ENCODE results near the gene PRDM11. TPM values are rescaled to one million over a fixed set of nuclear protein-coding genes. Genes with fewer than 3 reads are reported as not detected.
A peak's percentile ranks its signal among the peaks of the same experiment; 100 is the strongest.

PRDM11 gene
- 10 to 100 TPM; 21.1 to 24.5 TPM for total RNA-seq
- long read RNA-seq, donor 1, partial matches to known transcripts, result 2 of 5 reads
- long read RNA-seq, donor 1, other reads (novel, unspliced or antisense), result 3 of 5 reads
- long read RNA-seq, donor 2, partial matches to known transcripts, result 2 of 6 reads
- long read RNA-seq, donor 2, other reads (novel, unspliced or antisense), result 4 of 6 reads

DNA sequence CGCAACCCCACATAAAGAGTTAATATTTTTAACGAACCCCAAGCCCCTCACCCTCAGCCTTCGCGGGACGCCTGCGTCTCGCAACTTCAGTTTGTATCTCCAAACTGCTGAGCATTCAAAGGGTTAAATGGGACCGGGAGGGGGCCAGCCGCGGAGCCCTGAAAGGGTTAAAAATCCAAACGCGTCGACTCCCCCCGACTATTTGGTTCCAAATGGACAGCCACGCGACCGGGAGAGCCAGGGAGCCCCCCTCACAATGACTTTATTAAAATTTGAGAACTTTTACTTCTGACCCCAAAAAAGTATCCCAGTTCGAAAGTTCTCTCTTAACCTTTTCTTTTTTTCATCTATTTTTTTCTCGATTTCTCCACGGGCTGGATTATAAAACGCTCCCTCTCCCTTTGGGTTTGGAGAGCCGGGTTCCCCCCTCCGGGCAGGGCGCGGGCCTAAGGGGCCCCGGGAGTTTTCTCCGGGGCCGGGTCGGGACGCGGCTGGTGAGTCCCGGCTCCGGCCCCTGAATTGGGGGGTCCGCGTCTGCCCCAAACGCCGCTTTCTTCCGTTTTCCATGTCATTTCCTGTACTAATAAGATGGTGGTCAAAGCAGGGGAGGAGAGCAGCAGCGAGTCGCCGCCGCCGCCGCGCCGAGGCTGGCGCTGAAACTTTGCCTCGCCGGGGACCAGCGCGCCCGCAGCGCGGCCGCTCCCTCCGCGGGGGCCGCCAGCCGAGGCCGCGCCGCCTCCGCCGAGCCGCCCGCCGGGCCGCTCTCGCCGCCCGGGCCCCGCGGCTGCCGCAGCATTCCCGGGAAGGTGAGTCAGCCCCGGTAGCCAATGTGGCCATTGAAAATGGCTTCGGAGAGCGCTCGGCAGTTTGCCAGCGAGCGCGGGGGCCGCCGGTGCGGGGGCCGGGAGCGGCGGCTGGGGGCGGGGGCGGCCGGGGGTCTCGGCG is at the start of gene PRDM11:
TSS of gene PRDM11 (plus strand) at position 568 of the 945 bp plus-strand sequence. CDS start 35,128 bp downstream, outside the sequence.
- intact Hi-C loops (cut with DNase I), result no loop called here
- peak; percentile 92 for DNase-seq (ENCODE audit: low spot score)

DNA sequence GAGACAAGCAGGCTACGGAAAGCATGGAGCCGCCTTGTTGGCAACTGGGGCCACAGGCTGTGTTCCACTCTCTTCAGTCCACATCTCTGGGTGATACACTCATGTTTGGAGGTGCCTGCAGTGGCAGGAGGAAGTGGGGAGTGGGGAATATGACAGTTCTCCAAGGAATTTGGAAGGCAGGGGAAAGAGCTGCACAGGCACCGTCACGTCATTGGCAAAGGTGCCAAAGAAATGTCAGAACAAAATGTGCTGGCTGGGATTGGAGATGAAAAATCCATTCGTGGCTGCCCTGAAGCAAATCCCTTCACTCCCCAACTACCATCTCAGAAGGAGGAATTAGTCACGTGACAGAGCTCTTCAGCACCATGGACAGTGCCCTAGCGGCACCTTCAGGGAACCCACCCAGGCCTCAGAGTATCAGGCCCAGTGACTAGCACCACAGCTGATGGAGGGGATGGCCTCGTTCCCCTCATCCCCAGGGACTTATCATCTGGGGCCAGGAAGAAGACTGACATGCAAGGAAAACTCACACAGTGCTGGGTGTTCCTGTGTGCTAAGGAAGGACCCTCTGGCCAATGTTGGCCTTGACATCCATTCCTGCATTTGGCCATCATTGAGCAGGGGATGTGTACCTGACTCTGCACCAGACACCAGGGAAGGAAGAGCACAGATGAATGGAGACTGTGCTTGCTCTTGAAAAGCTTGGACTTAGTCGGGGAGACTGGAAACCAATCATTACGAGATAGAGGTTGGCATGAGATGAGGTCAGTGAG is 48.5 kb upstream of the PRDM11 start:
- no peak for DNase-seq (ENCODE audit: low spot score)
- intact Hi-C loops (cut with DNase I), result no loop called here

DNA sequence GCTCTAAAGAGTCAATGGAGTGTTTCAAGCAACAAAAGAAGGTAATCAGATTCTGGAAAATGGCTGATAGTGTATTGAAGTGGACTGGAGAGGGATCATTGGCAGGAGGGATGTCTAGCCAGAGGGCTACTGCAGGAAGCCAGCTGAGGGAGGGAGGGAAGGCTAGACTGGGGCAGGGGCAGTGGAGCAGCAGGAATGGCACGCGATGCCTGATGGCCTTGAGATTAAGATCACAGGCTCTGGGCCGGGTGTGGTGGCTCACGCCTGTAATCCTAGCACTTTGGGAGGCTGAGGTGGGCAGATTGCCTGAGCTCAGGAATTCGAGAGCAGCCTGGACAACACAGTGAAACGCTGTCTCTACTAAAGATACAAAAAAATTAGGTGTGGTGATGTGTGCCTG is 47.5 kb upstream of the PRDM11 start:
- no peak for DNase-seq (ENCODE audit: low spot score)
- intact Hi-C loops (cut with DNase I), result no loop called here

DNA sequence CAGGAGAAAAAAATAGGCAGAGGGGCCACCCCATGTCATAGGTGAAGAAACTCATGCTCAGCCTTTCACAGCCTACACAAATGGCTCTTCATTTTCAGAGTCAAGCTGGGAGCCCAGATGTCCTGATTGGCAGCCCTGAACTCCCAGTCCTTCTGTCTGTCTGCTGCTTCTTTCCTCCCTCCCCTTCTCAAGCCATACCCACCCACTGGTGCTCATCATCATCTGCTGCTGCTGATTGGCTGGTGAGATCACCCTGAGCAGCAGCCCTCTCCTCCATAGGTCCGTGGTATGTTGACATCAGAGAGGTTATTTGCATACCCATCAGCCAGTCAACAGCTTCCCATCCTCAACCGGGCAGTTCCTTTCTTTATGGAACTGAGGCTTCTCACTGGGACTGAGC is 46.1 kb upstream of the PRDM11 start:
- no peak for DNase-seq (ENCODE audit: low spot score)
- intact Hi-C loops (cut with DNase I), result no loop called here

DNA sequence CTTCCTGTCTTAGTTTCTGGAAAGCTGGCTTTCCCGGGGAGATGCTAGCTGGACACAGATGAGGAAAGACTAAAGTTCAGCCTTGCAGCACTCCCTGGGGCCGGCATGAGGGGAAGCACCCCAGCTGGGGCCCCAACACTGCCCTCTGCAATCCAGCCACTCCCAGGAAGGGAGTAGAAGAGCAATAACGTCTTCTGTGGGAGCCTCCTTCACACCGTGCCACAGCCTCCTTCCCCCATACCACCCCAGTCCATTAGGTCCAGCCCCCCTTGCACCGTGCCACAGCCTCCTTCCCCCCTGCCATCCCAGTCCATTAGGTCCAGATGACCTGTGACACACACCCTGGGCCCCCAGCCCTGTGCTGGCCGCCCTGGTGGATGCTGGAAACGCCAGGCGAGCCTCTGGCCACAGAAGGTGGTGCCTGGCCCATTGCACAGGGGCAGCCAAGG is 44.1 kb upstream of the PRDM11 start:
- DNase-seq (ENCODE audit: low spot score), result no peak
- intact Hi-C loops (cut with DNase I), result loop anchor here (2.0 kb wide), 2 partner anchors 162 to 166 kb away; no protein-coding TSS in a partner anchor

DNA sequence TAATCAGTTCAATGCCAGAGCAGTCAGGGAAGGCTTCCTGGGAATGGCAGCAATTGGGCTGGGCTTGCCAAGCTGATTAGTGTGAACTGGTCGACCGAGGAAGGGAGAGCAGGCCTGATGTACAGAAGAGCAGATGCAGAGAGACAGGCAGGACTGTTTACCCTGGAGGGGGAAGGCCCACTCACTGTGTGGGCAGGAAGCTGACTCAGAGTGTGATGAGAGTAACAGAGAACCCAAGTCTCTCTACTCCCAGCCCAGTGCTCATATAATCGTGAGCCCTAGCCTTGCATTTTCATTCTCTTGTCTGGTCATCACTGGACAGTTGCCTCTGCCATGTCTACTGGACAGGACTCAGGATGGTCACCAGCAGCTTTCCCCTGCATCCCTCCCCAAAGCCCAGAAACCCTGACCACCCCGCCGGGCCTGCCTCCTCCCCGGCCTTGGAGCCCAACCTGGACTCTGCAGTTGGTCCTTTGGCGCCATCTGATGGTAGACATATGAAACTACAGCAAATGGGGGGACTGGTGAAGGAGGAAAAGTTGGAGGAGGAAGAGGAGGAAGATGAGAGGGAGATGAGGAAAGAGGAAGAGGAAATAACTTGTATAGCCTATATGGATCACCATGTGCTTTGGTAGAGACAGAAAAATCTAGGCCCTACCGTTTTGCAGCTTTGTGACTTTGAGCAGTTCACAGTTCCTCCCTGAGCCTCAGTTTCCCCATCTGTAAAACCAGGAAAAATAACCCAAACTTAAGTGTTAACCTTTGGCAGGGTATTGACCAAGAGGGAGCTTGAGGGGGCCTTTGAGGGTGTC is 43.4 kb upstream of the PRDM11 start:
- intact Hi-C loops (cut with DNase I), result loop anchor here (2.0 kb wide), 2 partner anchors 162 to 166 kb away; no protein-coding TSS in a partner anchor

DNA sequence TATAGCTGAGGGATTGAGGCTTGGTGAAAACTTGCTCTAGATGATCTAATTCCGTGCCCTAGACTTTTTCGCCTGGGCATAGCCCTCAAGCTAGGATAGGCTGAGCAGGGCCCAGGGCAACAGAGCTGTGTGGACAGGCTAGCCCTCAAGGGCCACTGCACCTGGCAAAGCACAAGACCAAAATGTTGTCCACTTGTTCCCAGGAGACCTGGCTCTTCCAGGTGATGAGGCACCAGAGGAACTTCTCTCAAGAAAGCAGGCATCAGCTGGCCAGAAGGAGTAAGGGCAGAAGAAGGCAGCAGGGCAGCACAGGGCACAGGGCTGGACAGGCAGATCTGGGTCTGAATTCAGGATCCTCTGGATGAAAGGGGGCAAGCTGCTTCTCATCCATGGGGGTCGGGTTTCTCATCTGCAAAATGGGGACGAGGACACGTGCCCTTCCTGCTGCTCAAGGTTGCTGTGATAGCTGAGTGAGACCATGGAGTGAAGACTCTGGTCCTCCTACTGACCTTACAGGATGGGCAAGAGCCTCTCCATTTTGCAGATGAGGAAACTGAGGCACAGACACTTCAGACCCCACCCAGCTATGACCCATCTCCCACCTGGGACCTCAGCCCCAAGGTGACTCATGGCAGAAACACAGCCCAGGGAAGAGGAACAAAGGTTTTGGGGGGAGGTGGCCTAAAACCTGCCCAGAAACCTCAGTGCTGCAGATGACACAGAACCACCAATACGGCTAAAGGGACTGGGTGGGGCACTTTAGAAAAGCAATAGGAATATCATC is 42.2 kb upstream of the PRDM11 start:
- DNase-seq (ENCODE audit: low spot score), result no peak
- intact Hi-C loops (cut with DNase I), result loop anchor here in 1 of 2 donors (2.0 kb wide), 1 partner anchor 169 kb away; no protein-coding TSS in a partner anchor

More for the DNA sequence above, 43.4 kb upstream of the PRDM11 start:
- DNase-seq (ENCODE audit: low spot score), result peak; percentile 87

DNA sequence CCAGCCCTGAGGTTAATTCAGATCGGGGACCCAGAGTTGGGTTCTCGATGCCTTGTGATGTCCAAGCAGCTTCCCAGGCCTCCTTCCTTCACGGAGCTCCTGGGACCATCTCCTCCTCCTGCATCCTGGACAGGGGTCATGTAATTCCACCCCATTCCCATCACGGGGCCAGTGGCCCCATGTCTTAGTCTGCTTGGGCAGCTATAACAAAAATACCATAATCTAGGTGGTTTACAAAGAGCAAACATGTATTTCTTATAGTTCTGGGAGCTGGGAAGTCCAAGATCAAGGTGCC is 41.7 kb upstream of the PRDM11 start:
- no peak for DNase-seq (ENCODE audit: low spot score)
- intact Hi-C loops (cut with DNase I), result loop anchor here (2.0 to 5.0 kb wide), 3 partner anchors 170 to 228 kb away; no protein-coding TSS in a partner anchor

DNA sequence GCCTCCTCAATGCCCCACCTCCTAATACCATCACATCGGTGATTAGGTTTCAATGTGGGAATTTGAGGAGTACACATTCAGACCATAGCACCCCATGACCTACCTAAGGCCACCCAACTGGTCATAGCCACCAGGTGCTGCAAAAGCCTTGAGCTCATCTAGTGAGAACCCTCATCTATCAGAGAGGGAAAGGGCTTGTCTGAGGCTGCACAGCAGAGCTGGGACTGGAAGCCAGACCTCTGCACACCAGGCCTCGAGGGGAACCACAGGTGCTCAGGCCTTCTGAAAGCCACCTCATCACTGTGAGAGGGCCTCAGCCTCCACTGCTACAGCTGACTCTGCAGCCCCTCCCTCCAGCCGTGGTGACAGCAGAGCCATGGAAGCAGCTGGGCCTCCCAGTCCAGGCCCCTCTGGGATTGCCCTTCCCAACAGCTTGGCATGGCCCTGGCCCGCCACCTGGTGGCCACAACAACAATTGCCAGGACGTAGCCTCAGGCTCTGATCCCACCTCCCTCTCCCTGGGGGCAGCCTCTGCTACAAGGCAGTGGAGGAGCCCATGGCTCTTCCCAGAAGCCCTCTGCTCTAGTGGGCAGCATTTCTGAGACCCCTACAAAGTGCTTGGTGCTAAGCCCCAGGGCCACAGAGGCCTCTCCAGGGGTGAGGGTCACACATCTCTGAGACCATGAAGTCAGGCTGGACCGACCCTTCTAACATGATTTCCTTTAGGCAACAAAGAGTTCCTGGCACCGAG is 41.0 kb upstream of the PRDM11 start:
- DNase-seq (ENCODE audit: low spot score), result peak; percentile 93
- intact Hi-C loops (cut with DNase I), result loop anchor here (2.0 to 5.0 kb wide), 3 partner anchors 171 to 227 kb away; no protein-coding TSS in a partner anchor

DNA sequence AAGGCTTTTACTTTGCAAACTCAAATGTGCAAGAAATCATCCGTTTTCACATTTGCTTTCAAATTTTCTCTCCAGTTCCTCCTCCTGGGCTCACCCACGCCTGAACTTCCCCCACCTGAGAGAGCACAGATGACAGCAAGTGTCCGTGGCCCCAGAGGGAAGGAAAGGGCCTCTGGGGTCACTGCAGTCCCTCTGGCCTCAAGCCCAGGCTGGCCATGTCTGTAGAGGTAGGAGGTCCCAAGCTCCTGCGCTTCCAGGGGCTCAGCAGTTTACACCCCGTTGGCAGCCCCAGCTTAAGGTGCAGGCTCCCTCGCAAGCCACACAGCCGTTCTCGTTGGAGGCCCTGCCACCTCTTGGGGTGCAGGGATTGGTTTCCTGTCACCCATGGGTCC is 40.5 kb upstream of the PRDM11 start:
- intact Hi-C loops (cut with DNase I), result loop anchor here (2.0 to 5.0 kb wide), 3 partner anchors 171 to 226 kb away; no protein-coding TSS in a partner anchor
- no peak for DNase-seq (ENCODE audit: low spot score)

DNA sequence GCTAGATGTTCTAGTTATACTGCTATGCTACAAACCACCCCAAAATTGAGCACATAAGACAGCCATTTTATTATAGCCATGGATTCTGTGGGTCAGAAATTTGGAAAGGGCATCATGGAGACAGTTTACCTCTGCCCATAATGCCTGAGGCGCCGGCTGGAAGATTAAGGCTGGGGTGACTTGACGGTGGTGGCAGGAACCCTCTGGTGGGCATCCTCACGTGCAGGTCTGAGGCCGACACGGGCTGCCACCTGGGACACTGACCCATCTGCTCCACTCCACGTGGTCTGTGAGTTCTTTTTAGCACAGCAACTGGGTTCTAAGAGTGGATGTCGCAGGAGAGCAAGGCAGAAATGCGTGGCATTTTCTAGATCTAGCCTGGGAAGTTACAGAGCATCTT is 40.0 kb upstream of the PRDM11 start:
- DNase-seq (ENCODE audit: low spot score), result no peak
- intact Hi-C loops (cut with DNase I), result loop anchor here (5.0 kb wide), 2 partner anchors 186 to 226 kb away; no protein-coding TSS in a partner anchor

DNA sequence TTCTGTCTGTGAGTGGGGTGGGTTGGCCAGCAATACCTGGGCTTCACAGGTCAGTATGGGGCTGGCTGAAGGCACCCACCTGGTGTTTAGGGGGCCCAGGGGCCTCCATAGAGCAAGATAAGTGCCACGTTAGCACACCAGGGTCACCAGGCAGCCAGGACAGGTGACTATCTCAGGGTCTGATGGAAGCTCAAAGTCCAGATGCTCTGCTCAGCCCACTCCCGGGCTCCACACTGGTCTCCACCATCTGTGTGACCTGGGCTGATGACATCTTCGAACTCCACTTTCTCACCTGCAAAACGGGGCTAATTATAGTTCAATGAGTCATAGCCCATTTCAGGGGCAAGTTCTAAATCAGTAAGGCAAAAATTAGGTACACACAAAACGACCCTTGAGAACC is 39.4 kb upstream of the PRDM11 start:
- DNase-seq (ENCODE audit: low spot score), result no peak
- intact Hi-C loops (cut with DNase I), result loop anchor here (5.0 kb wide), 2 partner anchors 185 to 225 kb away; no protein-coding TSS in a partner anchor

DNA sequence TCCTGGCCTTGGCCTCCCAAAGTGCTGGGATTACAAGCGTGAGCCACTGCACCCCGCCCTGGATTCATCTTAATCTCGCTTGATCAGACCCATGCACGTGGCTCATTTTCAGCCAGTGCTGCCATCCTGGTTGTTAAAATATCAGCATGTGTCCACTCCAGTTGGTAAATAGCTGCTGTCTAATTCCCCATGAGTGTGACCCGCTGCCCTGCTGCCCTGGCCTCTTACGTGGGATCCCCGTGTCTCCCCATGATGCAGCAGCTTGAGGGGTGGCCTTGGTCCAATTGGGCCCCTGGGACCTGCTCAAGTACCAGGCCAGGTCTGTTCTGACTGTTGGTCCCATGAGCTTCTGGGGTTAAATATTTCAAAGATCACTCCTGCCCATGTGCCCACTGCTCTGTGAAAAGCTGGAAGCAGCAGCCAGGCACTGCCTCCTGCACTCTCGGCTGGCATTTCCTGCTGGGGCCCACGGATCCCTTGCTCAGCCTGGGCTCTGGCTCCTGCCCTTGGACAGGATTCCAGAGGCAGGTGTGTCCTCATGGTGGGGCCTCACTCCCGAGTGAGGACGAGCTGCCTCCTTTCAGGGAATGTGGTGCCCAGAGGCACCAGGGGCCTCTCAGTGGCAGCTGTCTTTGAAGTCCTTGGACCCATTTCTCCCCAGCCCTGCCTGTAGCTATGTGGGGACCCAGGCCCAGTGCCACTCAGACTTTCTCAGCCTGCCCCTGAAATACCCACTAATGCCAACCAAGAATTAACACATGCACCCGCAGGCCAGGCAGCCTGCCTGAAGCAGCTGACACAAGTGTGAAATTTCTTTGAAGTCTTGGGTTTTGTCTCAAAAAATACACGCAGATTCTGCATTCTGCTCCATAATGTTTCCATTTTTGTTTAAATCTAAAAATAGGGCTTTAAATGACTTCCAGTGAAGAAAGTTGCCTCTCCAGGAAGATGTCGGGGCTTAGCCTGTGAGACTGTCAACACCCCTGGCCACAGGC is 38.1 kb upstream of the PRDM11 start:
- peak; percentile 52 for DNase-seq (ENCODE audit: low spot score)
- intact Hi-C loops (cut with DNase I), result loop anchor here (5.0 kb wide), 2 partner anchors 184 to 224 kb away; no protein-coding TSS in a partner anchor

DNA sequence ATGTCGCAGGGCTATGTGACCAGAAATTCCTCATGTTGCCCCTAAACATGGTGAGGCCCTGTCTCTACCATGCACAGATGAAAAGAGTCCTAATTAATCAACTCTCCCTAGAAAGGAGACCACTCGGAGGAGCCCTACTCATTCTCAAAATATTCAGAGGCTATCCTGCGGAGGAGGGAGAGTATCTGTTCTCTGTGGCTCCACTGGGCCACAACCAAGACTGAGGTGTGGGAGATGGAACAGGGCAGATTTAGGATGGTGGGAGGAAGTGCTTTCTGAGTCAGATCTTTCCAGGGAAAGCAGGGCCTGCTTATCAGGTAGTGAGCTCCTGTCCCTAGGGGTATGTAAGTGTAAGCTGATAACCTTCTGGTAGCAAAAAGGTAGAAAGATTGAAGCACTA is 37.0 kb upstream of the PRDM11 start:
- intact Hi-C loops (cut with DNase I), result loop anchor here (5.0 kb wide), 2 partner anchors 183 to 223 kb away; no protein-coding TSS in a partner anchor

DNA sequence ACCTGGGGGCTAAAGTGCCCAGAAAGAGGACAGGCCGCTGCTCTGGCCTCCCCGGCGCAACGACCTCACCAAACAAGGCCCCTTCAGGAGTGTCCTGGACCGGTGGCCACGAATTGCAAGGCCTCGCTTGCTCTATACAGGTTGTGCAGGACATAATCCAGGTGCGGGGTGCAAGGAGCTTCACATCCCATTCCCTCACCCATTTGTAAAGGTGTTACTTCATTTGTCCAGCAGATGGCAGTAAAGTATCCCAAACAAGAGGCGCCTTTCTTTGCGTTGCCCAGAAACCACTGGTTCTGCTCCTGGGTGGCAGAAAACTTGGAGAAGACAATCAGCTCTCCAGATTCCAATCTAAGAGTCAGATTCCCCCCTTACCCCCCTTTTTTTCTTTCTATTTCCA is 35.9 kb upstream of the PRDM11 start:
- peak; percentile 71 for DNase-seq (ENCODE audit: low spot score)

More for the DNA sequence above, 37.0 kb upstream of the PRDM11 start:
- no peak for DNase-seq (ENCODE audit: low spot score)

DNA sequence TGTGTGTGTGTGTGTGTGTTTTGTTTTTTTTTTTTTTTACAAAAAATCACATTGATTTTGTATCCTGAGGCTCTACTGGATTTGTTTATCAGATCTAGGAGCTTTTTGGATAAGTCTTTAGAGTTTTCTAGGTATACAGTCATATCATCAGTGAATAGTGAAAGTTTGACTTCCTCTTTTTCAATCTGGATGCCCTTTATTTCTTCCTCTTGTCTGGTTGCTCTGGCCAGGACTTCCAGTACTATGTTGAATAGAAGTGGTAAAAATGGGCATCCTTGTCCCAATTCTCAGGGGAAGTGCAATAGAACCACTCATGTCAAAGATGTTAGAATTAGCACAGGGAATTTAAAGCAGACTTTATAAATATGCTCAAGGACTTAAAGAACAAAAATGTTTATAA is 32.6 kb upstream of the PRDM11 start:
- intact Hi-C loops (cut with DNase I), result loop anchor here (5.0 to 10.0 kb wide), 2 partner anchors 101 to 118 kb away; no protein-coding TSS in a partner anchor
- DNase-seq (ENCODE audit: low spot score), result no peak

More for the DNA sequence above, 35.9 kb upstream of the PRDM11 start:
- intact Hi-C loops (cut with DNase I), result loop anchor here (2.0 to 10.0 kb wide), 4 partner anchors 104 to 222 kb away; no protein-coding TSS in a partner anchor
